H9 (cell line): Measurements from ENCODE around the gene AQP9. TPM values are rescaled to one million over a fixed set of nuclear protein-coding genes. Genes with fewer than 3 reads are reported as not detected.

Source experiments
- DNase-seq: peaks from one replicate; pipeline ENCODE4 v3.0.0-alpha.2; 2017
- H2AFZ ChIP-seq: one replicate; pipeline ENCODE4 v1.6.1; 2013; ENCODE audit warnings: mild to moderate bottlenecking, low read length, control low read depth, moderate library complexity
- H2AK5ac ChIP-seq: 2 replicates; pipeline ENCODE4 v1.6.1; 2013; ENCODE audit warnings: low read length, control low read depth, mixed read lengths; ENCODE audit not compliant: insufficient read length
- H2BK120ac ChIP-seq: one replicate; pipeline ENCODE4 v1.6.1; 2013; ENCODE audit warnings: low read depth, mild to moderate bottlenecking, low read length, control low read depth, inconsistent platforms; ENCODE audit not compliant: poor library complexity, severe bottlenecking
- H2BK12ac ChIP-seq: 2 replicates; pipeline ENCODE4 v1.6.1; 2013; ENCODE audit warnings: low read length, control low read depth, mixed read lengths, low read depth; ENCODE audit not compliant: insufficient read length
- H2BK15ac ChIP-seq: 2 replicates; pipeline ENCODE4 v1.6.1; 2013; ENCODE audit warnings: low read depth, low read length, control low read depth
- H2BK20ac ChIP-seq: one replicate; pipeline ENCODE4 v1.6.1; 2013; ENCODE audit warnings: low read depth, mild to moderate bottlenecking, low read length, control low read depth, inconsistent platforms; ENCODE audit not compliant: poor library complexity, severe bottlenecking
- H2BK5ac ChIP-seq: 2 replicates; pipeline ENCODE4 v1.6.1; 2013; ENCODE audit warnings: low read length, control low read depth, mixed read lengths; ENCODE audit not compliant: insufficient read length
- H3K14ac ChIP-seq: 2 replicates; pipeline ENCODE4 v1.6.1; 2013; ENCODE audit warnings: low read length, control low read depth; ENCODE audit not compliant: insufficient read depth
- H3K18ac ChIP-seq: 2 replicates; pipeline ENCODE4 v1.6.1; 2013; ENCODE audit warnings: low read depth, mild to moderate bottlenecking, mixed read lengths, low read length, control low read depth; ENCODE audit not compliant: insufficient read length
- H3K23ac ChIP-seq: 2 replicates; pipeline ENCODE4 v1.6.1; 2013; ENCODE audit warnings: low read length, control low read depth, mixed read lengths, low read depth; ENCODE audit not compliant: insufficient read length
- H3K23me2 ChIP-seq: 2 replicates; pipeline ENCODE4 v1.6.1; 2013; ENCODE audit warnings: low read depth, mild to moderate bottlenecking, mixed read lengths, low read length, control low read depth; ENCODE audit not compliant: insufficient read length, poor library complexity, severe bottlenecking
- H3K27ac ChIP-seq: 2 replicates; pipeline ENCODE4 v1.5.1; 2013; ENCODE audit warnings: low read length, control low read depth, mixed read lengths, low read depth; ENCODE audit not compliant: insufficient read length
- H3K27me3 ChIP-seq: 2 replicates; pipeline ENCODE4 v1.6.1; 2013; ENCODE audit warnings: low read length, control low read depth, inconsistent platforms; ENCODE audit not compliant: insufficient read depth
- H3K4ac ChIP-seq: 2 replicates; pipeline ENCODE4 v1.6.1; 2013; ENCODE audit warnings: low read depth, mild to moderate bottlenecking, control low read depth, inconsistent platforms, low read length, moderate library complexity
- H3K4me1 ChIP-seq: 2 replicates; pipeline ENCODE4 v1.6.1; 2013; ENCODE audit warnings: low read length, control low read depth, inconsistent platforms; ENCODE audit not compliant: insufficient read depth
- H3K4me2 ChIP-seq: 2 replicates; pipeline ENCODE4 v1.6.1; 2013; ENCODE audit warnings: low read length, control low read depth, mixed read lengths; ENCODE audit not compliant: insufficient read length, insufficient read depth
- H3K56ac ChIP-seq: 2 replicates; pipeline ENCODE4 v1.6.1; 2013; ENCODE audit warnings: low read depth, mild to moderate bottlenecking, mixed read lengths, low read length, control low read depth; ENCODE audit not compliant: insufficient read length
- H3K79me1 ChIP-seq: 2 replicates; pipeline ENCODE4 v1.6.1; 2013; ENCODE audit warnings: low read depth, mild to moderate bottlenecking, moderate library complexity, low read length, control low read depth, inconsistent platforms; ENCODE audit not compliant: insufficient read depth, poor library complexity, severe bottlenecking
- H3K79me2 ChIP-seq: 2 replicates; pipeline ENCODE4 v1.6.1; 2013; ENCODE audit warnings: low read length, control low read depth, inconsistent platforms; ENCODE audit not compliant: insufficient read depth
- H3K9ac ChIP-seq: 2 replicates; pipeline ENCODE4 v1.6.1; 2013; ENCODE audit warnings: low read length, control low read depth, mixed read lengths; ENCODE audit not compliant: insufficient read length; ENCODE audit errors: extremely low read depth
- H3K9me3 ChIP-seq: one replicate; pipeline ENCODE4 v1.6.1; 2013; ENCODE audit warnings: low read depth, low read length, inconsistent platforms; ENCODE audit not compliant: control insufficient read depth
- H3T11ph ChIP-seq: one replicate; pipeline ENCODE4 v1.6.1; 2013; ENCODE audit warnings: mild to moderate bottlenecking, low read length, control low read depth, inconsistent platforms
- H4K20me1 ChIP-seq: one replicate; pipeline ENCODE4 v1.6.1; 2013; ENCODE audit not compliant: control insufficient read depth, insufficient read length, insufficient read depth
- H4K5ac ChIP-seq: 2 replicates; pipeline ENCODE4 v1.6.1; 2013; ENCODE audit warnings: low read depth, mild to moderate bottlenecking, mixed read lengths, low read length, control low read depth; ENCODE audit not compliant: insufficient read length
- H4K8ac ChIP-seq: replicated peaks from 2 replicates; pipeline ENCODE4 v1.6.1; 2013; ENCODE audit warnings: low read length, control low read depth, mixed read lengths, low read depth; ENCODE audit not compliant: insufficient read length
- H4K91ac ChIP-seq: 2 replicates; pipeline ENCODE4 v1.6.1; 2013; ENCODE audit warnings: low read depth, mild to moderate bottlenecking, moderate library complexity, mixed read lengths, low read length, control low read depth; ENCODE audit not compliant: insufficient read length
- H3K27ac Mint-ChIP-seq, 3 experiments: 2 replicates in 2 of 3; 3 replicates in 1 of 3; pipeline ENCODE4 v1.8.0; 2020 to 2021; ENCODE audit warnings: mixed read lengths in 3 of 3, mild to moderate bottlenecking in 1 of 3, moderate library complexity in 1 of 3
- H3K27me3 Mint-ChIP-seq: 2 replicates; pipeline ENCODE4 v1.8.0; 2021; ENCODE audit warnings: low read depth, mild to moderate bottlenecking, moderate library complexity, mixed read lengths
- H3K36me3 Mint-ChIP-seq, 3 experiments: 2 replicates in 2 of 3; 3 replicates in 1 of 3; pipeline ENCODE4 v1.8.0; 2020 to 2021; ENCODE audit warnings: low read depth in 3 of 3, mixed read lengths in 3 of 3; ENCODE audit not compliant: insufficient read depth in 1 of 3
- H3K4me1 Mint-ChIP-seq, 2 experiments: 2 replicates each; pipeline ENCODE4 v1.8.0; 2020; ENCODE audit warnings: mixed read lengths in 2 of 2
- H3K4me3 Mint-ChIP-seq, 2 experiments: 2 replicates in 1 of 2; 3 replicates in 1 of 2; pipeline ENCODE4 v1.8.0; 2020 to 2021; ENCODE audit warnings: mild to moderate bottlenecking in 2 of 2, mixed read lengths in 2 of 2, moderate library complexity in 1 of 2
- H3K9me3 Mint-ChIP-seq, 2 experiments: 2 replicates in 1 of 2; 3 replicates in 1 of 2; pipeline ENCODE4 v1.8.0; 2020; ENCODE audit warnings: mild to moderate bottlenecking in 2 of 2, mixed read lengths in 2 of 2, moderate library complexity in 1 of 2
- WGBS: extraction: QIAGEN DNeasy Blood & Tissue Kit; methylation state at CpG from one replicate; pipeline ENCODE4 v1.1.7; 2013; ENCODE audit warnings: missing lambda C conversion rate, low lambda C conversion rate, mixed read lengths; ENCODE audit not compliant: insufficient read length; ENCODE audit errors: extremely low coverage; 5-methylcytosine and 5-hydroxymethylcytosine counted together
- total RNA-seq: library from RNA; stranded (reverse); gene quantifications from 2 replicates; pipeline ENCODE4 v1.2.1, GENCODE V29; 2021
- TF ChIP-seq, protein P1 (sequence below): fragments of 200-600 bp; sonication (generic); conservative IDR thresholded peaks from 3 replicates; pipeline ENCODE4 v1.8.0; 2021; ENCODE audit warnings: antibody characterized with exemption, mild to moderate bottlenecking

The AQP9 gene
- total RNA-seq, 1 experiment from 2014 or later, result not detected

DNA sequence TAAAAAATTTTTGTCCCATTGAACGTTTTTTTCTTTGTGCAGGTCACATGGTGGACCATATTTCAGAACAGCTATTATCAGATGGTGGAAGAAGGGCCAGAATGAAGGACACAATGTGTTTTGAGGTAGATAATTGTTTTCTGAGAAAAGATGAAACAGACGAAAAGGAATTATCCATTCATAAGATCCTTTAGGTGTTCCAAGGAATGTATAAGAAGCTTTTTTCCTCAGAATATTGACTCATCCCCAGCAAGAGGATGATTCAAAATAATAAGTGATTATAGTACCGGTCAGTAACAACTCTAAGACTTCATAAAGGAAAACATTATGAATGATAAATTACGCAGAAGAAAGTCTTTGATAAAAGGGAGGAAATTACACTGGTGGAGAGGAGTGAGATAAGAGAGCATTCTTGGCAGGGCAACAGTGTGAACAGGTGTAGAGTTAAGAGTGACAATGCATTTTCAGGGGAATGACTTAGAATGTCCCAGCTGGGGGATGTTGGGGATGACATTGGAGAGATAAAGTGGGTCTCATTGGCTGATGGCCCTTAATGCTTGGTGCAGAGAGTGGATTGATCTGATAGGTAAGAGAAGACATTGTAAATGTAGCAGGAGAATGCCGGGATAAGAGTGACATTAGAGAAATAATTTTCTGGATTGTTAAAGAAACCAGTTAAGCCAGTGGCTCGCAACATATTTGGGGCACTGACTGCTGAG is 27.0 kb upstream of the AQP9 start:
- H2BK120ac ChIP-seq, result no peak overlapping the region
- no peaks in the 10 kb centered on the region for H3K27me3 Mint-ChIP-seq
- H3K27me3 ChIP-seq, result no peaks in the 10 kb centered on the region
- H3K4ac ChIP-seq, result no peak overlapping the region
- no peak overlapping the region for H3K56ac ChIP-seq
- H3K14ac ChIP-seq, result no peak overlapping the region
- no peak overlapping the region for H2BK12ac ChIP-seq
- H3K79me2 ChIP-seq, result no peaks in the 10 kb centered on the region
- H3K27ac ChIP-seq, result no peak overlapping the region
- no peaks in the 10 kb centered on the region for H3K23me2 ChIP-seq
- TF ChIP-seq, protein P1, sequence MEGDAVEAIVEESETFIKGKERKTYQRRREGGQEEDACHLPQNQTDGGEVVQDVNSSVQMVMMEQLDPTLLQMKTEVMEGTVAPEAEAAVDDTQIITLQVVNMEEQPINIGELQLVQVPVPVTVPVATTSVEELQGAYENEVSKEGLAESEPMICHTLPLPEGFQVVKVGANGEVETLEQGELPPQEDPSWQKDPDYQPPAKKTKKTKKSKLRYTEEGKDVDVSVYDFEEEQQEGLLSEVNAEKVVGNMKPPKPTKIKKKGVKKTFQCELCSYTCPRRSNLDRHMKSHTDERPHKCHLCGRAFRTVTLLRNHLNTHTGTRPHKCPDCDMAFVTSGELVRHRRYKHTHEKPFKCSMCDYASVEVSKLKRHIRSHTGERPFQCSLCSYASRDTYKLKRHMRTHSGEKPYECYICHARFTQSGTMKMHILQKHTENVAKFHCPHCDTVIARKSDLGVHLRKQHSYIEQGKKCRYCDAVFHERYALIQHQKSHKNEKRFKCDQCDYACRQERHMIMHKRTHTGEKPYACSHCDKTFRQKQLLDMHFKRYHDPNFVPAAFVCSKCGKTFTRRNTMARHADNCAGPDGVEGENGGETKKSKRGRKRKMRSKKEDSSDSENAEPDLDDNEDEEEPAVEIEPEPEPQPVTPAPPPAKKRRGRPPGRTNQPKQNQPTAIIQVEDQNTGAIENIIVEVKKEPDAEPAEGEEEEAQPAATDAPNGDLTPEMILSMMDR, result no peak
- peaks cover 2% of the 10 kb centered on the region; the same call in 1 of the 2 replicates for H3K4me1 ChIP-seq
- no peak overlapping the region for H2BK5ac ChIP-seq
- H4K5ac ChIP-seq, result no peak overlapping the region
- H3K9me3 ChIP-seq, result no peaks in the 10 kb centered on the region
- no peak overlapping the region for H3K9ac ChIP-seq
- H3K4me1 Mint-ChIP-seq, result peaks cover 0 to 4% of the 10 kb centered on the region in 2 experiments; a peak in 2 of 4 replicates
- H3K9me3 Mint-ChIP-seq, result no peaks in the 10 kb centered on the region
- H3K36me3 Mint-ChIP-seq, result no peaks in the 10 kb centered on the region
- WGBS, result no CpG with 5 or more reads among the region's 6 CpGs
- no peaks in the 10 kb centered on the region for H4K20me1 ChIP-seq
- H3K4me3 Mint-ChIP-seq, result no peak overlapping the region
- no peak overlapping the region for H4K8ac ChIP-seq
- no peaks in the 10 kb centered on the region for H3K79me1 ChIP-seq
- no peak for DNase-seq
- no peak overlapping the region for H2BK20ac ChIP-seq
- no peak overlapping the region for H3T11ph ChIP-seq
- no peak overlapping the region for H3K23ac ChIP-seq
- H2AK5ac ChIP-seq, result no peak overlapping the region
- no peak overlapping the region for H2BK15ac ChIP-seq
- H2AFZ ChIP-seq, result no peak overlapping the region
- no peak overlapping the region for H3K27ac Mint-ChIP-seq
- no peak overlapping the region for H3K4me2 ChIP-seq
- H4K91ac ChIP-seq, result no peak overlapping the region
- H3K18ac ChIP-seq, result no peak overlapping the region
